MM.1S (cell line): ENCODE results near the gene PXMP2.

Source experiments
- DNase-seq: peaks from one replicate; pipeline ENCODE4 v3.0.0-alpha.2; 2015
- H2AFZ ChIP-seq: fragments of 300-600 bp; sonication (generic); 2 replicates; pipeline ENCODE4 v1.6.0; 2016; ENCODE audit warnings: antibody characterized with exemption, low read length
- H3F3A ChIP-seq: fragments of 300-600 bp; sonication (generic); 2 replicates; pipeline ENCODE4 v1.6.1; 2016; ENCODE audit warnings: mild to moderate bottlenecking, antibody characterized with exemption, low read length, moderate library complexity, mixed read lengths; ENCODE audit not compliant: insufficient read depth
- H3K27ac ChIP-seq: fragments of 300-600 bp; sonication (generic); 2 replicates; pipeline ENCODE4 v1.5.1; 2016; ENCODE audit warnings: mild to moderate bottlenecking, low read length
- H3K27me3 ChIP-seq: fragments of 300-600 bp; sonication (generic); replicated peaks from 2 replicates; pipeline ENCODE4 v1.6.0; 2016; ENCODE audit warnings: low read length; ENCODE audit not compliant: insufficient read depth
- H3K36me3 ChIP-seq: fragments of 300-600 bp; sonication (generic); replicated peaks from 2 replicates; pipeline ENCODE4 v1.6.1; 2016; ENCODE audit warnings: mild to moderate bottlenecking, low read length, mixed read lengths; ENCODE audit not compliant: insufficient read depth
- H3K4me1 ChIP-seq: fragments of 300-600 bp; sonication (generic); 2 replicates; pipeline ENCODE4 v1.6.1; 2016; ENCODE audit warnings: low read length, mixed read lengths
- H3K4me2 ChIP-seq: fragments of 300-600 bp; sonication (generic); 2 replicates; pipeline ENCODE4 v1.6.0; 2016; ENCODE audit warnings: low read depth, low read length
- H3K4me3 ChIP-seq: fragments of 300-600 bp; sonication (generic); 2 replicates; pipeline ENCODE4 v1.5.1; 2016; ENCODE audit warnings: low read length, mixed read lengths
- H3K79me2 ChIP-seq: fragments of 300-600 bp; sonication (generic); 2 replicates; pipeline ENCODE4 v1.6.1; 2016; ENCODE audit warnings: mixed run types, low read length, mixed read lengths
- H3K9ac ChIP-seq: fragments of 300-600 bp; sonication (generic); 2 replicates; pipeline ENCODE4 v1.6.1; 2016; ENCODE audit warnings: low read length, mixed read lengths
- H3K9me2 ChIP-seq: fragments of 300-600 bp; sonication (generic); replicated peaks from 2 replicates; pipeline ENCODE4 v1.6.1; 2016; ENCODE audit warnings: mild to moderate bottlenecking, low read length, mixed read lengths; ENCODE audit not compliant: insufficient read depth
- H3K9me3 ChIP-seq: fragments of 300-600 bp; sonication (generic); replicated peaks from 2 replicates; pipeline ENCODE4 v1.6.1; 2016; ENCODE audit warnings: mild to moderate bottlenecking, low read length, mixed read lengths; ENCODE audit not compliant: insufficient read depth
- H4K20me1 ChIP-seq: fragments of 300-600 bp; sonication (generic); 2 replicates; pipeline ENCODE4 v1.6.1; 2016; ENCODE audit warnings: mild to moderate bottlenecking, low read length, moderate library complexity, mixed read lengths; ENCODE audit not compliant: insufficient read depth
- EZH2 ChIP-seq: fragments of 300-600 bp; sonication (generic); optimal IDR thresholded peaks from 2 replicates; pipeline ENCODE3; 2017; ENCODE audit warnings: low read depth, mild to moderate bottlenecking, antibody characterized with exemption, low read length, mixed read lengths
- EZH2phosphoT487 ChIP-seq: fragments of 300-600 bp; sonication (generic); IDR thresholded peaks from 2 replicates; pipeline ENCODE4 v1.6.1; 2018; ENCODE audit warnings: antibody characterized with exemption, low read length
- TF ChIP-seq, protein P1 (sequence below): fragments of 300-600 bp; sonication (generic); IDR thresholded peaks from 2 replicates; pipeline ENCODE4 v1.5.1; 2016; ENCODE audit warnings: antibody characterized with exemption, low read length, mixed read lengths

Gene PXMP2

DNA sequence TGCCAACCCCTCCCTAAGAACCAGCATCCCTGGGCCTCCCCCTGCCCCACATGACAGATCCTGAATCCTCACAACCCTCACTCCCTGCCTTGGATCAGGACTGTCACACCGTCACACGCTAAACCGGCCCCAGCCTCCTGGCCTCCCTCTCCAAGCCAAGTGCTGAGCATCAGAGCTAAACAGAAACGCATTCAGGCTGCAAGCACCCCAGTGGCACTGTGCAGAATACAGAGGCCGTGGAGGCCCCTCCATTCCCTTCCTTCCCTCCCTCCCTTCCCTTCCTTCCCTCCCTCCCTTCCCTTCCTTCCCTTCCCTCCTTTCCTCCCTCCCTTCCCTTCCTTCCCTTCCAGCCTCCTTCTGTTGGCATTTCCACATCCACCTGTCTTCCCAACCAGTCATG, 12.8 kb upstream of the PXMP2 start:
- H3K9ac ChIP-seq, result no peak overlapping the region
- no peaks in the 10 kb centered on the region for H3F3A ChIP-seq
- H3K9me3 ChIP-seq, result no peaks in the 10 kb centered on the region
- H3K36me3 ChIP-seq, result no peaks in the 10 kb centered on the region
- no peak overlapping the region for H3K4me2 ChIP-seq
- H2AFZ ChIP-seq, result no peak overlapping the region
- H3K27me3 ChIP-seq, result no peaks in the 10 kb centered on the region
- H3K4me3 ChIP-seq, result no peak overlapping the region
- H3K79me2 ChIP-seq, result no peaks in the 10 kb centered on the region
- H3K4me1 ChIP-seq, result no peaks in the 10 kb centered on the region
- TF ChIP-seq, protein P1, sequence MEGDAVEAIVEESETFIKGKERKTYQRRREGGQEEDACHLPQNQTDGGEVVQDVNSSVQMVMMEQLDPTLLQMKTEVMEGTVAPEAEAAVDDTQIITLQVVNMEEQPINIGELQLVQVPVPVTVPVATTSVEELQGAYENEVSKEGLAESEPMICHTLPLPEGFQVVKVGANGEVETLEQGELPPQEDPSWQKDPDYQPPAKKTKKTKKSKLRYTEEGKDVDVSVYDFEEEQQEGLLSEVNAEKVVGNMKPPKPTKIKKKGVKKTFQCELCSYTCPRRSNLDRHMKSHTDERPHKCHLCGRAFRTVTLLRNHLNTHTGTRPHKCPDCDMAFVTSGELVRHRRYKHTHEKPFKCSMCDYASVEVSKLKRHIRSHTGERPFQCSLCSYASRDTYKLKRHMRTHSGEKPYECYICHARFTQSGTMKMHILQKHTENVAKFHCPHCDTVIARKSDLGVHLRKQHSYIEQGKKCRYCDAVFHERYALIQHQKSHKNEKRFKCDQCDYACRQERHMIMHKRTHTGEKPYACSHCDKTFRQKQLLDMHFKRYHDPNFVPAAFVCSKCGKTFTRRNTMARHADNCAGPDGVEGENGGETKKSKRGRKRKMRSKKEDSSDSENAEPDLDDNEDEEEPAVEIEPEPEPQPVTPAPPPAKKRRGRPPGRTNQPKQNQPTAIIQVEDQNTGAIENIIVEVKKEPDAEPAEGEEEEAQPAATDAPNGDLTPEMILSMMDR, result no peak
- no peak for TF ChIP-seq EZH2phosphoT487
- TF ChIP-seq EZH2, result no peak
- no peak for DNase-seq
- no peaks in the 10 kb centered on the region for H3K9me2 ChIP-seq
- H3K27ac ChIP-seq, result no peak overlapping the region
- no peaks in the 10 kb centered on the region for H4K20me1 ChIP-seq

DNA sequence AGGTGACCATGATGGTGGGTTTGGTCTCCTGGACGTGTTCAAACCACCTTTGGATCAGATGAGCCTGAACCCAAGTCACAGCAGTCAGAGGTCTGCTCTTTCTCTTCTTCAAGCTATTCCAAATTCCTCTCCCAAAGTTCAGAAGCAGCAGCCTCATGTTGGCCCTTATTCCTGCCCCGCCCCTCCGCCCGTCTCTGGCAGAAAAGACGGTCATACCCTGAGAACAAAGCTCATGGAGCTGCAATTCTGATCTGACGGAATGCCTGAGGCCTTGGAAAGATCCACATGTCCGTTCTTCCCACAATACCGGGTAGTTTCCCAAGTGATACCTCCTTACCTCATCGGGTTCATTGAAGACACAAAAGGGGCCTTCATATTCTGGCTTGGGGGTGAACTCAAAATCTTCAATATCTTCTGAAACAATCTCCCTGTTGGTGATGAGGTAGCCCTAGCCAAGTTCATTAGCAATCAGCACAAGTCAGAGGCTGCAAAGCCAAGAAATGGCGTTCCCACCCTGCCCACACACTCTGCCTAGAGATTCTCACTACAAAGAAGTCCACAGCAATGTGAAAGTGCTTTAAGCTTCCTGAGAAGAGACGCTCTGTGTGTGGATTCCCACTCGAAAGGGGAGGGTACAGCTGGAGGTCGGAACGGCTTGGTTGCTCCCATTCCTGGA, 11.5 kb upstream of the PXMP2 start:
- TF ChIP-seq EZH2phosphoT487, result no peak
- TF ChIP-seq EZH2, result no peak
- TF ChIP-seq, protein P1, result no peak
- H3K36me3 ChIP-seq, result no peaks in the 10 kb centered on the region

DNA sequence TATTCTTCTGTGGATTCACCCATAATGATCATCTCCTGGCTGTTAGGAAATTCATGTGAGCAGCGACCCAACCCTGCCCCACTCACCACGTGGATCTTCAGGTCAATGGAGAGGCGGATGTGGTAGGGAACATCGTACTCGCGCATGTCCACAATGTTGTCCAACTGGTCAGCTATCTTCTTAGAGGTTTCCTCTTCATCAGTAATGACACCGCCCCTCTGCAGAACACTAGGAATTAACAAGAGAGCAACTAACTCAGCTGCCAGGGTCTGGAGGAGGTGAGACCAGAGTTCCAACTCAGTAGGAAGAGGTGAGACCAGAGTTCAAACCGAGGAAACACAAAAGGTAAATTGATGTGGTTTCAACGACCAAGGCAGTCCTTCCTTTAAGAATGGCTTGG, 9.9 kb upstream of the PXMP2 start:
- Histone ChIP-seq H3K27me3 (no peaks in the 10 kb centered on the region), H3K27ac (no peak overlapping the region), H3K4me2 (no peak overlapping the region), H2AFZ (no peak overlapping the region), H3K4me3 (no peak overlapping the region), H3K4me1 (no peaks in the 10 kb centered on the region), H3F3A (no peaks in the 10 kb centered on the region), H3K79me2 (peaks cover 22% of the 10 kb centered on the region), H3K9me2 (no peaks in the 10 kb centered on the region), H3K9ac (no peak overlapping the region), H3K9me3 (no peaks in the 10 kb centered on the region), H4K20me1 (no peaks in the 10 kb centered on the region), H3K36me3 (no peaks in the 10 kb centered on the region)
- TF ChIP-seq EZH2 (no peak), EZH2phosphoT487 (no peak)
- TF ChIP-seq, protein P1, result no peak
- no peak for DNase-seq

More for the DNA sequence above, 11.5 kb upstream of the PXMP2 start:
- Histone ChIP-seq H3K79me2 (peaks cover 12% of the 10 kb centered on the region), H3K27me3 (no peaks in the 10 kb centered on the region), H3F3A (no peaks in the 10 kb centered on the region), H2AFZ (no peak overlapping the region), H3K9me2 (no peaks in the 10 kb centered on the region), H3K9ac (no peak overlapping the region), H3K4me2 (no peak overlapping the region), H4K20me1 (no peaks in the 10 kb centered on the region), H3K27ac (no peak overlapping the region), H3K4me3 (no peak overlapping the region), H3K9me3 (no peaks in the 10 kb centered on the region), H3K4me1 (no peaks in the 10 kb centered on the region)
- DNase-seq, result no peak
